Skin of body (tissue), 2 donors: Measurements from ENCODE around the gene SLC2A5. TPM values are rescaled to one million over a fixed set of nuclear protein-coding genes. Genes with fewer than 3 reads are reported as not detected.

Source experiments
- small RNA-seq: library from RNA; depleted of rRNA; stranded (forward); fragments of <200 nt; gene quantifications from one replicate; pipeline ENCODE3, GENCODE V24; 2014; ENCODE audit warnings: low replicate concordance
- total RNA-seq: library from RNA; depleted of rRNA; stranded (reverse); fragments of >200 nt; gene quantifications from one replicate; pipeline ENCODE4 v1.2.3, GENCODE V29; 2014

SLC2A5 gene
- total RNA-seq, 1 donor from 2014 or later: 9.1 TPM

Small RNA genes within 50 kb of the gene (small RNA-seq; reads per million reads assigned to genes)
- not detected for gene RF00424

Other genes with a start within 250 kb of the SLC2A5 start
- gene ENO1, start 190.9 kb downstream of the SLC2A5 start, total RNA-seq: 322 TPM
- 4.8 TPM for gene CA6, start 123.8 kb downstream of the SLC2A5 start, total RNA-seq
- gene SLC2A7, start 43.2 kb downstream of the SLC2A5 start, total RNA-seq: not detected
- gene GPR157, start 59.5 kb upstream of the SLC2A5 start, total RNA-seq: 31.4 TPM
- 32.6 TPM for gene H6PD, start 165.1 kb upstream of the SLC2A5 start, total RNA-seq
- 9.2 TPM for gene SPSB1, start 223.3 kb upstream of the SLC2A5 start, total RNA-seq